HEK293 (cell line): ENCODE results near the gene SLC35G6.
A peak's percentile ranks its signal among the peaks of the same experiment; 100 is the strongest.

Source experiments
- CTCF ChIA-PET: fragments of 350-600 bp; formaldehyde crosslinking; extraction: SDS; loops from one replicate; lab custom pipeline; 2021; ENCODE audit warnings: antibody characterized with exemption; lab: Yijun Ruan, JAX
- POLR2A ChIA-PET: fragments of 300-600 bp; formaldehyde crosslinking; extraction: SDS; loops from one replicate; lab custom pipeline; 2020; ENCODE audit warnings: antibody characterized with exemption, inconsistent platforms; lab: Yijun Ruan, JAX
- H3K27ac ChIP-seq: fragments of 200-500 bp; sonication (Bioruptor generic); 2 replicates; pipeline ENCODE4 v1.5.1; 2014; ENCODE audit warnings: low read depth, low read length, control low read depth, inconsistent platforms; ENCODE audit errors: extremely low read depth
- H3K36me3 ChIP-seq, 2 experiments: fragments of 200-500 bp in 1 of 2; sonication (Bioruptor generic) in 1 of 2; 1 replicate in 1 of 2; 2 replicates in 1 of 2; pipeline ENCODE4 v1.5.1; 2014 to 2017; ENCODE audit warnings: inconsistent platforms in 2 of 2, low read length in 2 of 2; ENCODE audit not compliant: control insufficient read depth in 2 of 2, insufficient read depth in 1 of 2
- H3K4me1 ChIP-seq: fragments of 200-500 bp; sonication (Bioruptor generic); 2 replicates; pipeline ENCODE4 v1.5.1; 2014; ENCODE audit warnings: mild to moderate bottlenecking, low read length, inconsistent platforms; ENCODE audit not compliant: control insufficient read depth, insufficient read depth
- H3K4me3 ChIP-seq: 2 replicates; pipeline ENCODE4 v1.5.1; 2011; ENCODE audit warnings: low read depth, mild to moderate bottlenecking, control low read depth, low read length, moderate library complexity
- H3K9me3 ChIP-seq: fragments of 200-500 bp; sonication (Bioruptor generic); 2 replicates; pipeline ENCODE4 v1.5.1; 2014; ENCODE audit warnings: low read depth, low read length, inconsistent platforms; ENCODE audit not compliant: control insufficient read depth, insufficient read depth
- MYNN ChIP-seq: fragments of 450-650 bp; formaldehyde crosslinking; IDR thresholded peaks from 2 replicates; pipeline ENCODE4 v1.5.1; 2016; ENCODE audit warnings: missing biosample characterization, missing genetic modification characterization, borderline replicate concordance
- MZF1 ChIP-seq: fragments of 450-650 bp; formaldehyde crosslinking; IDR thresholded peaks from 2 replicates; pipeline ENCODE4 v1.5.1; 2017; ENCODE audit warnings: missing biosample characterization, missing genetic modification characterization, borderline replicate concordance
- SCRT1 ChIP-seq: fragments of 450-650 bp; formaldehyde crosslinking; IDR thresholded peaks from 2 replicates; pipeline ENCODE4 v1.5.1; 2016; ENCODE audit warnings: missing biosample characterization, missing genetic modification characterization, borderline replicate concordance
- SP7 ChIP-seq: fragments of 450-650 bp; formaldehyde crosslinking; IDR thresholded peaks from 2 replicates; pipeline ENCODE4 v1.5.1; 2016; ENCODE audit warnings: missing biosample characterization, missing genetic modification characterization
- ZFP37 ChIP-seq: fragments of 450-650 bp; formaldehyde crosslinking; IDR thresholded peaks from 2 replicates; pipeline ENCODE4 v1.5.1; 2016; ENCODE audit warnings: missing biosample characterization, missing genetic modification characterization
- ZNF121 ChIP-seq: fragments of 450-650 bp; formaldehyde crosslinking; IDR thresholded peaks from 2 replicates; pipeline ENCODE4 v1.5.1; 2016; ENCODE audit warnings: missing biosample characterization, missing genetic modification characterization
- ZNF202 ChIP-seq: fragments of 450-650 bp; formaldehyde crosslinking; IDR thresholded peaks from 2 replicates; pipeline ENCODE4 v1.5.1; 2016; ENCODE audit warnings: missing biosample characterization, missing genetic modification characterization, borderline replicate concordance
- ZNF214 ChIP-seq: fragments of 450-650 bp; formaldehyde crosslinking; IDR thresholded peaks from 2 replicates; pipeline ENCODE4 v1.5.1; 2017; ENCODE audit warnings: missing biosample characterization, mild to moderate bottlenecking, missing genetic modification characterization, borderline replicate concordance
- ZNF404 ChIP-seq: fragments of 450-650 bp; formaldehyde crosslinking; IDR thresholded peaks from 2 replicates; pipeline ENCODE4 v1.5.1; 2017; ENCODE audit warnings: missing biosample characterization, missing genetic modification characterization
- ZNF423 ChIP-seq: fragments of 450-650 bp; formaldehyde crosslinking; IDR thresholded peaks from 2 replicates; pipeline ENCODE4 v1.5.1; 2016; ENCODE audit warnings: missing biosample characterization, missing genetic modification characterization
- ZNF449 ChIP-seq: fragments of 450-650 bp; formaldehyde crosslinking; IDR thresholded peaks from 2 replicates; pipeline ENCODE4 v1.5.1; 2017; ENCODE audit warnings: missing biosample characterization, mild to moderate bottlenecking, missing genetic modification characterization, moderate library complexity
- ZNF549 ChIP-seq: fragments of 450-650 bp; IDR thresholded peaks from 2 replicates; pipeline ENCODE4 v1.5.1; 2018; ENCODE audit warnings: missing biosample characterization, missing genetic modification characterization, mild to moderate bottlenecking, inconsistent platforms, moderate library complexity
- ZNF596 ChIP-seq: fragments of 450-650 bp; IDR thresholded peaks from 2 replicates; pipeline ENCODE4 v1.5.0; 2018; ENCODE audit warnings: missing biosample characterization, mild to moderate bottlenecking, missing genetic modification characterization, moderate library complexity
- ZNF660 ChIP-seq: fragments of 450-650 bp; IDR thresholded peaks from 2 replicates; pipeline ENCODE4 v1.5.1; 2018; ENCODE audit warnings: missing biosample characterization, mild to moderate bottlenecking, missing genetic modification characterization
- ZNF76 ChIP-seq: fragments of 450-650 bp; formaldehyde crosslinking; IDR thresholded peaks from 2 replicates; pipeline ENCODE4; 2016; ENCODE audit warnings: low read depth, missing biosample characterization, missing genetic modification characterization, borderline replicate concordance
- ZNF785 ChIP-seq: fragments of 450-650 bp; formaldehyde crosslinking; IDR thresholded peaks from 2 replicates; pipeline ENCODE4 v1.5.1; 2016; ENCODE audit warnings: missing biosample characterization, missing genetic modification characterization
- ZNF843 ChIP-seq: fragments of 450-650 bp; formaldehyde crosslinking; IDR thresholded peaks from 2 replicates; pipeline ENCODE4 v1.5.1; 2016; ENCODE audit warnings: missing biosample characterization, missing genetic modification characterization
- ZSCAN16 ChIP-seq: fragments of 450-650 bp; formaldehyde crosslinking; IDR thresholded peaks from 2 replicates; pipeline ENCODE4 v1.5.1; 2016; ENCODE audit warnings: missing biosample characterization, missing genetic modification characterization
- ZSCAN5A ChIP-seq: fragments of 450-650 bp; formaldehyde crosslinking; IDR thresholded peaks from 2 replicates; pipeline ENCODE4 v1.5.1; 2016; ENCODE audit warnings: missing biosample characterization, missing genetic modification characterization
- TF ChIP-seq, protein P1 (sequence below): fragments of 450-650 bp; formaldehyde crosslinking; IDR thresholded peaks from 2 replicates; pipeline ENCODE4 v1.5.1; 2016; ENCODE audit warnings: missing biosample characterization, missing genetic modification characterization

The SLC35G6 gene

DNA sequence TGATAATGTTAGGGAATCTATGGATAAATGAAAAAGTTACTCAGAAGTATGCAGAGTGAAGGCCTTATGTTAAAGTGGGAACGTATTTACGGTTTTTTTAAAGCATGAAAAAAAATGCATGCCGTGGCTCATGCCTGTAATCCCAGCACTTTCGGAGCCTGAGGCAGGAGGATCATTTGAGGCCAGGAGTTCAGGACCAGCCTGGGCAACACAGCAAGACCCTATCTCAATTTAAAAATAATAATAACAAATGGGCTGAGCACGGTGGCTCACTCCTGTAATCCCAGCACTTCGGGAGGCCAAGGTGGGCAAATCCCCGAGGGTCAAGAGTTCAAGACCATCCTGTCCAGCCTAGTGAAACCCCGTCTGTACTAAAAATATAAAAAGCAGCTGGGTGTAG is 8.9 kb downstream of the SLC35G6 start:
- TF ChIP-seq ZNF202 (tag by site-specific recombination) = no peak
- TF ChIP-seq ZNF121 (tag by site-specific recombination) = peak; percentile 88
- ChIA-PET POLR2A (interaction anchor here (0.6 to 1.4 kb wide), 2 partner anchors 10 to 224 kb away, joined by 3 to 4 read pairs; no protein-coding TSS in a partner anchor), CTCF (interaction anchor here (1.1 to 6.0 kb wide), 3 partner anchors 25 to 120 kb away, joined by 3 to 30 read pairs (median 7); no protein-coding TSS in a partner anchor)
- peaks cover 22 to 79% of the 10 kb centered on the region in 2 experiments for H3K36me3 ChIP-seq
- H3K27ac ChIP-seq = no peak overlapping the region
- no peak overlapping the region for H3K4me3 ChIP-seq
- peaks cover 18% of the 10 kb centered on the region for H3K4me1 ChIP-seq
- no peaks in the 10 kb centered on the region for H3K9me3 ChIP-seq

DNA sequence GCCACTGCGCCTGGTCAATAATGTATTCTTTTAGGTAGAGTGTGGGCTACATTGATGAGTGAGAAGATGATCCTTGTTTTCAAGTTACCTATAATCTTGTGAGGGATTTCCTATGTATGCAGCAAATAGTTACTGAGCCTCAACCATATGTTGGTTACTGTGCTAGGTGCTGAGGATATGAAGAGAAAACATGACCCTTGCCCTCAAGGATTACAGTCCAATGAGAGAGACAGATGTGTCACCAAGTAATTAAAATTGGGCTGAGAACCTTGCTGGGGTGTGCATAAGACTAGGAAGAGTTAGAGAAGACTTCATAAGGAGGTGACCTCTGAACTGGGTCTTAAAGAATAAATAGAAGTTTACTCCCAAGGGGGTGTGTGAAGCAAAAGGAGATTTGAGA is 10.3 kb downstream of the SLC35G6 start:
- TF ChIP-seq ZNF549 (tag by site-specific recombination) (no peak), MYNN (tag by site-specific recombination) (no peak), SCRT1 (tag by site-specific recombination) (no peak), ZNF785 (tag by site-specific recombination) (no peak), SP7 (no peak), ZNF214 (tag by site-specific recombination) (no peak), ZNF660 (tag by site-specific recombination) (no peak), MZF1 (tag by site-specific recombination) (no peak), ZSCAN5A (tag by site-specific recombination) (no peak), ZSCAN16 (tag by site-specific recombination) (no peak), ZNF76 (no peak), ZNF449 (no peak), ZNF596 (tag by site-specific recombination) (no peak), ZFP37 (no peak), ZNF404 (tag by site-specific recombination) (no peak), ZNF843 (tag by site-specific recombination) (no peak), ZNF423 (tag by site-specific recombination) (no peak)
- TF ChIP-seq, protein P1, sequence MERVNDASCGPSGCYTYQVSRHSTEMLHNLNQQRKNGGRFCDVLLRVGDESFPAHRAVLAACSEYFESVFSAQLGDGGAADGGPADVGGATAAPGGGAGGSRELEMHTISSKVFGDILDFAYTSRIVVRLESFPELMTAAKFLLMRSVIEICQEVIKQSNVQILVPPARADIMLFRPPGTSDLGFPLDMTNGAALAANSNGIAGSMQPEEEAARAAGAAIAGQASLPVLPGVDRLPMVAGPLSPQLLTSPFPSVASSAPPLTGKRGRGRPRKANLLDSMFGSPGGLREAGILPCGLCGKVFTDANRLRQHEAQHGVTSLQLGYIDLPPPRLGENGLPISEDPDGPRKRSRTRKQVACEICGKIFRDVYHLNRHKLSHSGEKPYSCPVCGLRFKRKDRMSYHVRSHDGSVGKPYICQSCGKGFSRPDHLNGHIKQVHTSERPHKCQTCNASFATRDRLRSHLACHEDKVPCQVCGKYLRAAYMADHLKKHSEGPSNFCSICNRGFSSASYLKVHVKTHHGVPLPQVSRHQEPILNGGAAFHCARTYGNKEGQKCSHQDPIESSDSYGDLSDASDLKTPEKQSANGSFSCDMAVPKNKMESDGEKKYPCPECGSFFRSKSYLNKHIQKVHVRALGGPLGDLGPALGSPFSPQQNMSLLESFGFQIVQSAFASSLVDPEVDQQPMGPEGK (tag by site-specific recombination) = no peak
- Histone ChIP-seq H3K4me1 (peaks cover 15% of the 10 kb centered on the region), H3K36me3 (peaks cover 33 to 84% of the 10 kb centered on the region in 2 experiments), H3K27ac (no peak overlapping the region), H3K4me3 (no peak overlapping the region), H3K9me3 (no peaks in the 10 kb centered on the region)
- ChIA-PET POLR2A (no interaction called here), CTCF (interaction anchor here (0.7 to 6.0 kb wide), 3 partner anchors 24 to 69 kb away, joined by 3 to 30 read pairs (median 22); no protein-coding TSS in a partner anchor)
